H9 (cell line): ENCODE data around the gene SYT3. TPM values are rescaled to one million over a fixed set of nuclear protein-coding genes. Genes with fewer than 3 reads are reported as not detected.

Source experiments
- DNase-seq: peaks from one replicate; pipeline ENCODE4 v3.0.0-alpha.2; 2017
- H2AFZ ChIP-seq: one replicate; pipeline ENCODE4 v1.6.1; 2013; ENCODE audit warnings: mild to moderate bottlenecking, low read length, control low read depth, moderate library complexity
- H2AK5ac ChIP-seq: 2 replicates; pipeline ENCODE4 v1.6.1; 2013; ENCODE audit warnings: low read length, control low read depth, mixed read lengths; ENCODE audit not compliant: insufficient read length
- H2BK120ac ChIP-seq: one replicate; pipeline ENCODE4 v1.6.1; 2013; ENCODE audit warnings: low read depth, mild to moderate bottlenecking, low read length, control low read depth, inconsistent platforms; ENCODE audit not compliant: poor library complexity, severe bottlenecking
- H2BK12ac ChIP-seq: 2 replicates; pipeline ENCODE4 v1.6.1; 2013; ENCODE audit warnings: low read length, control low read depth, mixed read lengths, low read depth; ENCODE audit not compliant: insufficient read length
- H2BK15ac ChIP-seq: 2 replicates; pipeline ENCODE4 v1.6.1; 2013; ENCODE audit warnings: low read depth, low read length, control low read depth
- H2BK20ac ChIP-seq: one replicate; pipeline ENCODE4 v1.6.1; 2013; ENCODE audit warnings: low read depth, mild to moderate bottlenecking, low read length, control low read depth, inconsistent platforms; ENCODE audit not compliant: poor library complexity, severe bottlenecking
- H2BK5ac ChIP-seq: 2 replicates; pipeline ENCODE4 v1.6.1; 2013; ENCODE audit warnings: low read length, control low read depth, mixed read lengths; ENCODE audit not compliant: insufficient read length
- H3K14ac ChIP-seq: 2 replicates; pipeline ENCODE4 v1.6.1; 2013; ENCODE audit warnings: low read length, control low read depth; ENCODE audit not compliant: insufficient read depth
- H3K18ac ChIP-seq: 2 replicates; pipeline ENCODE4 v1.6.1; 2013; ENCODE audit warnings: low read depth, mild to moderate bottlenecking, mixed read lengths, low read length, control low read depth; ENCODE audit not compliant: insufficient read length
- H3K23ac ChIP-seq: 2 replicates; pipeline ENCODE4 v1.6.1; 2013; ENCODE audit warnings: low read length, control low read depth, mixed read lengths, low read depth; ENCODE audit not compliant: insufficient read length
- H3K23me2 ChIP-seq: 2 replicates; pipeline ENCODE4 v1.6.1; 2013; ENCODE audit warnings: low read depth, mild to moderate bottlenecking, mixed read lengths, low read length, control low read depth; ENCODE audit not compliant: insufficient read length, poor library complexity, severe bottlenecking
- H3K27ac ChIP-seq: 2 replicates; pipeline ENCODE4 v1.5.1; 2013; ENCODE audit warnings: low read length, control low read depth, mixed read lengths, low read depth; ENCODE audit not compliant: insufficient read length
- H3K27me3 ChIP-seq: 2 replicates; pipeline ENCODE4 v1.6.1; 2013; ENCODE audit warnings: low read length, control low read depth, inconsistent platforms; ENCODE audit not compliant: insufficient read depth
- H3K4ac ChIP-seq: 2 replicates; pipeline ENCODE4 v1.6.1; 2013; ENCODE audit warnings: low read depth, mild to moderate bottlenecking, control low read depth, inconsistent platforms, low read length, moderate library complexity
- H3K4me1 ChIP-seq: 2 replicates; pipeline ENCODE4 v1.6.1; 2013; ENCODE audit warnings: low read length, control low read depth, inconsistent platforms; ENCODE audit not compliant: insufficient read depth
- H3K4me2 ChIP-seq: 2 replicates; pipeline ENCODE4 v1.6.1; 2013; ENCODE audit warnings: low read length, control low read depth, mixed read lengths; ENCODE audit not compliant: insufficient read length, insufficient read depth
- H3K56ac ChIP-seq: 2 replicates; pipeline ENCODE4 v1.6.1; 2013; ENCODE audit warnings: low read depth, mild to moderate bottlenecking, mixed read lengths, low read length, control low read depth; ENCODE audit not compliant: insufficient read length
- H3K79me1 ChIP-seq: 2 replicates; pipeline ENCODE4 v1.6.1; 2013; ENCODE audit warnings: low read depth, mild to moderate bottlenecking, moderate library complexity, low read length, control low read depth, inconsistent platforms; ENCODE audit not compliant: insufficient read depth, poor library complexity, severe bottlenecking
- H3K79me2 ChIP-seq: 2 replicates; pipeline ENCODE4 v1.6.1; 2013; ENCODE audit warnings: low read length, control low read depth, inconsistent platforms; ENCODE audit not compliant: insufficient read depth
- H3K9ac ChIP-seq: 2 replicates; pipeline ENCODE4 v1.6.1; 2013; ENCODE audit warnings: low read length, control low read depth, mixed read lengths; ENCODE audit not compliant: insufficient read length; ENCODE audit errors: extremely low read depth
- H3K9me3 ChIP-seq: one replicate; pipeline ENCODE4 v1.6.1; 2013; ENCODE audit warnings: low read depth, low read length, inconsistent platforms; ENCODE audit not compliant: control insufficient read depth
- H3T11ph ChIP-seq: one replicate; pipeline ENCODE4 v1.6.1; 2013; ENCODE audit warnings: mild to moderate bottlenecking, low read length, control low read depth, inconsistent platforms
- H4K20me1 ChIP-seq: one replicate; pipeline ENCODE4 v1.6.1; 2013; ENCODE audit not compliant: control insufficient read depth, insufficient read length, insufficient read depth
- H4K5ac ChIP-seq: 2 replicates; pipeline ENCODE4 v1.6.1; 2013; ENCODE audit warnings: low read depth, mild to moderate bottlenecking, mixed read lengths, low read length, control low read depth; ENCODE audit not compliant: insufficient read length
- H4K8ac ChIP-seq: replicated peaks from 2 replicates; pipeline ENCODE4 v1.6.1; 2013; ENCODE audit warnings: low read length, control low read depth, mixed read lengths, low read depth; ENCODE audit not compliant: insufficient read length
- H4K91ac ChIP-seq: 2 replicates; pipeline ENCODE4 v1.6.1; 2013; ENCODE audit warnings: low read depth, mild to moderate bottlenecking, moderate library complexity, mixed read lengths, low read length, control low read depth; ENCODE audit not compliant: insufficient read length
- H3K27ac Mint-ChIP-seq, 3 experiments: 2 replicates in 2 of 3; 3 replicates in 1 of 3; pipeline ENCODE4 v1.8.0; 2020 to 2021; ENCODE audit warnings: mixed read lengths in 3 of 3, mild to moderate bottlenecking in 1 of 3, moderate library complexity in 1 of 3
- H3K27me3 Mint-ChIP-seq: 2 replicates; pipeline ENCODE4 v1.8.0; 2021; ENCODE audit warnings: low read depth, mild to moderate bottlenecking, moderate library complexity, mixed read lengths
- H3K36me3 Mint-ChIP-seq, 3 experiments: 2 replicates in 2 of 3; 3 replicates in 1 of 3; pipeline ENCODE4 v1.8.0; 2020 to 2021; ENCODE audit warnings: low read depth in 3 of 3, mixed read lengths in 3 of 3; ENCODE audit not compliant: insufficient read depth in 1 of 3
- H3K4me1 Mint-ChIP-seq, 2 experiments: 2 replicates each; pipeline ENCODE4 v1.8.0; 2020; ENCODE audit warnings: mixed read lengths in 2 of 2
- H3K4me3 Mint-ChIP-seq, 2 experiments: 2 replicates in 1 of 2; 3 replicates in 1 of 2; pipeline ENCODE4 v1.8.0; 2020 to 2021; ENCODE audit warnings: mild to moderate bottlenecking in 2 of 2, mixed read lengths in 2 of 2, moderate library complexity in 1 of 2
- H3K9me3 Mint-ChIP-seq, 2 experiments: 2 replicates in 1 of 2; 3 replicates in 1 of 2; pipeline ENCODE4 v1.8.0; 2020; ENCODE audit warnings: mild to moderate bottlenecking in 2 of 2, mixed read lengths in 2 of 2, moderate library complexity in 1 of 2
- WGBS: extraction: QIAGEN DNeasy Blood & Tissue Kit; methylation state at CpG from one replicate; pipeline ENCODE4 v1.1.7; 2013; ENCODE audit warnings: missing lambda C conversion rate, low lambda C conversion rate, mixed read lengths; ENCODE audit not compliant: insufficient read length; ENCODE audit errors: extremely low coverage; 5-methylcytosine and 5-hydroxymethylcytosine counted together
- total RNA-seq: library from RNA; stranded (reverse); gene quantifications from 2 replicates; pipeline ENCODE4 v1.2.1, GENCODE V29; 2021
- TF ChIP-seq, protein P1 (sequence below): fragments of 200-600 bp; sonication (generic); conservative IDR thresholded peaks from 3 replicates; pipeline ENCODE4 v1.8.0; 2021; ENCODE audit warnings: antibody characterized with exemption, mild to moderate bottlenecking

Gene SYT3
- total RNA-seq, 1 experiment from 2014 or later = 3.1 TPM

- Mint-ChIP-seq H3K27ac (no peak overlapping the region), H3K9me3 (peaks cover 0 to 10% of the 10 kb centered on the region in 2 experiments; a peak in 3 of 5 replicates), H3K27me3 (peaks cover 90% of the 10 kb centered on the region), H3K4me1 (peaks cover 11 to 22% of the 10 kb centered on the region in 2 experiments), H3K36me3 (peaks cover 0 to 6% (median 2%) of the 10 kb centered on the region in 3 experiments; a peak in 3 of 7 replicates), H3K4me3 (peak overlapping the region in 1 of 2 experiments; percentile 66; a peak in 3 of 5 replicates)
- H3K27me3 ChIP-seq = peaks cover 14% of the 10 kb centered on the region; the same call in 1 of the 2 replicates
- no peak overlapping the region for H3K27ac ChIP-seq
- no peaks in the 10 kb centered on the region for H3K79me2 ChIP-seq
- H4K91ac ChIP-seq = no peak overlapping the region
- H3K14ac ChIP-seq = no peak overlapping the region
- peaks cover 4% of the 10 kb centered on the region; the same call in 1 of the 2 replicates for H3K4me1 ChIP-seq
- DNase-seq = no peak
- H3K23me2 ChIP-seq = no peaks in the 10 kb centered on the region
- H2BK15ac ChIP-seq = no peak overlapping the region
- no peak overlapping the region for H4K5ac ChIP-seq
- H4K20me1 ChIP-seq = no peaks in the 10 kb centered on the region
- no peaks in the 10 kb centered on the region for H3K9me3 ChIP-seq
- no peak overlapping the region for H2BK5ac ChIP-seq
- no peak overlapping the region for H2BK12ac ChIP-seq
- H3K79me1 ChIP-seq = no peaks in the 10 kb centered on the region
- no peak overlapping the region for H3K18ac ChIP-seq
- H3K9ac ChIP-seq = no peak overlapping the region
- H3T11ph ChIP-seq = no peak overlapping the region
- H3K23ac ChIP-seq = no peak overlapping the region
- WGBS = no CpG with 5 or more reads among the region's 20 CpGs
- no peak overlapping the region for H3K4ac ChIP-seq
- no peak overlapping the region for H3K4me2 ChIP-seq
- no peak overlapping the region for H2AFZ ChIP-seq
- H4K8ac ChIP-seq = no peak overlapping the region
- H2BK20ac ChIP-seq = no peak overlapping the region
- H2AK5ac ChIP-seq = no peak overlapping the region
- H2BK120ac ChIP-seq = no peak overlapping the region
- TF ChIP-seq, protein P1, sequence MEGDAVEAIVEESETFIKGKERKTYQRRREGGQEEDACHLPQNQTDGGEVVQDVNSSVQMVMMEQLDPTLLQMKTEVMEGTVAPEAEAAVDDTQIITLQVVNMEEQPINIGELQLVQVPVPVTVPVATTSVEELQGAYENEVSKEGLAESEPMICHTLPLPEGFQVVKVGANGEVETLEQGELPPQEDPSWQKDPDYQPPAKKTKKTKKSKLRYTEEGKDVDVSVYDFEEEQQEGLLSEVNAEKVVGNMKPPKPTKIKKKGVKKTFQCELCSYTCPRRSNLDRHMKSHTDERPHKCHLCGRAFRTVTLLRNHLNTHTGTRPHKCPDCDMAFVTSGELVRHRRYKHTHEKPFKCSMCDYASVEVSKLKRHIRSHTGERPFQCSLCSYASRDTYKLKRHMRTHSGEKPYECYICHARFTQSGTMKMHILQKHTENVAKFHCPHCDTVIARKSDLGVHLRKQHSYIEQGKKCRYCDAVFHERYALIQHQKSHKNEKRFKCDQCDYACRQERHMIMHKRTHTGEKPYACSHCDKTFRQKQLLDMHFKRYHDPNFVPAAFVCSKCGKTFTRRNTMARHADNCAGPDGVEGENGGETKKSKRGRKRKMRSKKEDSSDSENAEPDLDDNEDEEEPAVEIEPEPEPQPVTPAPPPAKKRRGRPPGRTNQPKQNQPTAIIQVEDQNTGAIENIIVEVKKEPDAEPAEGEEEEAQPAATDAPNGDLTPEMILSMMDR = no peak
- H3K56ac ChIP-seq = no peak overlapping the region
Measured at GRCh38 chr19:50668879-50669278, 29.2 kb upstream of the SYT3 start.
